Right atrium auricular region (tissue), 2 donors: ENCODE data around the gene FAM13A. TPM values are rescaled to one million over a fixed set of nuclear protein-coding genes. Genes with fewer than 3 reads are reported as not detected.

Source experiments
- DNase-seq: peaks from one replicate; pipeline ENCODE4 v3.0.0-alpha.2; 2019; ENCODE audit warnings: low spot score
- H3K27ac ChIP-seq, 2 donors: fragments of 200-600 bp; sonication (generic); 1 replicate in 1 of 2; 2 replicates in 1 of 2; pipeline ENCODE4 v1.5.1; 2016 to 2019
- H3K27me3 ChIP-seq, 2 donors: fragments of 200-600 bp; sonication (generic); one replicate each; pipeline versions ENCODE4 v1.5.1 to v1.6.0; 2017 to 2019
- H3K36me3 ChIP-seq: fragments of 200-600 bp; sonication (generic); one replicate; pipeline ENCODE4 v1.5.1; 2016
- H3K4me1 ChIP-seq, 2 donors: fragments of 200-600 bp; sonication (generic); one replicate each; pipeline versions ENCODE4 v1.5.1 to v1.6.0; 2017 to 2019
- H3K4me3 ChIP-seq, 2 donors: fragments of 200-600 bp; sonication (generic); 1 replicate in 1 of 2; 2 replicates in 1 of 2; pipeline ENCODE4 v1.5.1; 2017 to 2019; ENCODE audit warnings: mild to moderate bottlenecking in 1 of 2, moderate library complexity in 1 of 2
- H3K9me3 ChIP-seq, 2 donors: fragments of 200-600 bp; sonication (generic); one replicate each; pipeline ENCODE4 v1.5.1; 2019
- total RNA-seq, 2 donors: library from RNA; depleted of rRNA; stranded (reverse); fragments of >200 nt; gene quantifications; one replicate each; pipeline ENCODE4 v1.1.0, GENCODE V29; 2016
- TF ChIP-seq, protein P1 (sequence below), 2 donors: fragments of 200-600 bp; sonication (generic); IDR thresholded peaks; one replicate each; pipeline ENCODE4 v1.5.1; 2019; ENCODE audit warnings: antibody characterized with exemption in 2 of 2

Gene FAM13A
- total RNA-seq, 2 donors from 2014 or later: 8.1 to 13.6 TPM

DNA sequence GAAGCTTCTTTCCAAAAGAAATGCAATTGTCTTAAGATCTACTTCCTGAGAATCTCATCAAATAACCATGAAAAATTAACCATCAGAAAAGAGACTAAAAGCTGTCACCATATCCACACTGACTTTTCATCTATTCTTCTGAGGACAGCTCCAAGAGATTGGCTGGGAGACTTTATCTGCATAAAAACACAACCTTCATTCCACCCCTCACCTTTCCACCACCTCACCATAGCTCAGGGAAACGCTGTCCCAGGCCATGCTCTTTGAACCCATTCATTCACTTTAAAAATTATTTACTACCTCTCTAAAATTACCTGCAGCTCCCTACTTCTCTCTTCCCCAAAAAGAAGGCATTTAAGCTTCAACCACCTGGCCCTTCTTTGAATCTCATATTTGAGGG, 2.4 kb downstream of the FAM13A start:
- Histone ChIP-seq H3K4me1 (peaks cover 0 to 20% of the 10 kb centered on the region in 2 donors), H3K27me3 (no peaks in the 10 kb centered on the region), H3K27ac (no peak overlapping the region), H3K36me3 (no peaks in the 10 kb centered on the region), H3K4me3 (no peak overlapping the region), H3K9me3 (no peaks in the 10 kb centered on the region)
- TF ChIP-seq, protein P1, sequence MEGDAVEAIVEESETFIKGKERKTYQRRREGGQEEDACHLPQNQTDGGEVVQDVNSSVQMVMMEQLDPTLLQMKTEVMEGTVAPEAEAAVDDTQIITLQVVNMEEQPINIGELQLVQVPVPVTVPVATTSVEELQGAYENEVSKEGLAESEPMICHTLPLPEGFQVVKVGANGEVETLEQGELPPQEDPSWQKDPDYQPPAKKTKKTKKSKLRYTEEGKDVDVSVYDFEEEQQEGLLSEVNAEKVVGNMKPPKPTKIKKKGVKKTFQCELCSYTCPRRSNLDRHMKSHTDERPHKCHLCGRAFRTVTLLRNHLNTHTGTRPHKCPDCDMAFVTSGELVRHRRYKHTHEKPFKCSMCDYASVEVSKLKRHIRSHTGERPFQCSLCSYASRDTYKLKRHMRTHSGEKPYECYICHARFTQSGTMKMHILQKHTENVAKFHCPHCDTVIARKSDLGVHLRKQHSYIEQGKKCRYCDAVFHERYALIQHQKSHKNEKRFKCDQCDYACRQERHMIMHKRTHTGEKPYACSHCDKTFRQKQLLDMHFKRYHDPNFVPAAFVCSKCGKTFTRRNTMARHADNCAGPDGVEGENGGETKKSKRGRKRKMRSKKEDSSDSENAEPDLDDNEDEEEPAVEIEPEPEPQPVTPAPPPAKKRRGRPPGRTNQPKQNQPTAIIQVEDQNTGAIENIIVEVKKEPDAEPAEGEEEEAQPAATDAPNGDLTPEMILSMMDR (IDR thresholded peaks at IDR 0.05): no peak
- no peak for DNase-seq

DNA sequence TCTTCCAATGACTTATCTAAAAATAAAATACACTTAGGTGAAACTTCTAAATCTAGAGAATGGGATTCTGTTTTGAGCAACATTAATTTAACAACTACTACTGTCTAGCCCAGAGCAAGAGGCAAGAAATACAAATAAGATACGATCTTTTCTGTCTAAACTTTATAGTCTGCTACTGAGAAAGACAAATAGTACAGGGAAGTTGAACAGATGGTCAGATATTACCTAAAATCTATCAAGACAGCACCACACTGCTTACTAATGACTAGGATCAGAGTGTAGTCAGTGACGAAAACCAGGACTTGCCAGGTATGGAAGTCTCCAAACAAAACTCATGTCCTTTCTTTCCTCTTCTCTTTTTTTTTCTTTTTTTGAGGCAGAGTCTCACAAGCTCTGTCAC, 7.1 kb downstream of the FAM13A start:
- Histone ChIP-seq H3K27me3 (no peaks in the 10 kb centered on the region), H3K9me3 (no peaks in the 10 kb centered on the region), H3K4me1 (no peaks in the 10 kb centered on the region), H3K4me3 (no peak overlapping the region), H3K36me3 (no peaks in the 10 kb centered on the region), H3K27ac (no peak overlapping the region)
- TF ChIP-seq, protein P1 (IDR thresholded peaks at IDR 0.05): no peak
- no peak for DNase-seq

DNA sequence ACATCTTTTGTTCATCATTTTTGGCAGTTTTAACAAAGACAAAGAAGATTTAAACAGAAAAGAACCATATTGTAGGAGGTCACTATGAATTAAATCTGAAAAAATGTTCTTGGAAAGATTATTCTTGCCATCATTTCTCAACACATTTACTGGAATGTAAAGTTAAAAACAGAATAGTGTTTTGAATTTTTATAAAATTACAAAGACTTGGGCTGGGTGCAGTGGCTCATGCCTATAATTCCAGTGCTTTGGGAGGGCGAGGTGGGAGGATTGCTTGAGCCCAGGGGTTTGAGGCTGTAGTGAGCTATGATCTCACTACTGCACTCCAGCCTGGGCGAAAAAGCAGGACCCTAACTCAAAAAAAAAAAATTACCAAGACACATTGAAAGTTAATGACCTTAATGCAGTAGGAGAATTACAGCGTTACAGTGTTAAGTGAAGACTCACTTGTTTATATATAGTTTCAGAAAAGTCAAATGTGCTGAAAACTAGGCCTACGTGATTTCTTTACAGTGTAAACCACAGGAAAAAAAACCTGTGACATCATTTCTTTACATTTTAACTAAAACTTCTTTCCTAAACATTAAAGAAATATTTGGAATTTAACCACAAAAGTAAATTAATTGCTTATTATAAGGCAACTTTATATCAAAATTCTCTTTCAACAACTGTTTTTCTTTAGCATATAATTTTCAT, 7.9 kb downstream of the FAM13A start:
- no peak overlapping the region for H3K4me3 ChIP-seq
- TF ChIP-seq, protein P1 (IDR thresholded peaks at IDR 0.05): no peak
- no peaks in the 10 kb centered on the region for H3K27me3 ChIP-seq
- no peak for DNase-seq
- H3K9me3 ChIP-seq: no peaks in the 10 kb centered on the region
- H3K27ac ChIP-seq: no peak overlapping the region
- H3K36me3 ChIP-seq: no peaks in the 10 kb centered on the region
- H3K4me1 ChIP-seq: no peaks in the 10 kb centered on the region

DNA sequence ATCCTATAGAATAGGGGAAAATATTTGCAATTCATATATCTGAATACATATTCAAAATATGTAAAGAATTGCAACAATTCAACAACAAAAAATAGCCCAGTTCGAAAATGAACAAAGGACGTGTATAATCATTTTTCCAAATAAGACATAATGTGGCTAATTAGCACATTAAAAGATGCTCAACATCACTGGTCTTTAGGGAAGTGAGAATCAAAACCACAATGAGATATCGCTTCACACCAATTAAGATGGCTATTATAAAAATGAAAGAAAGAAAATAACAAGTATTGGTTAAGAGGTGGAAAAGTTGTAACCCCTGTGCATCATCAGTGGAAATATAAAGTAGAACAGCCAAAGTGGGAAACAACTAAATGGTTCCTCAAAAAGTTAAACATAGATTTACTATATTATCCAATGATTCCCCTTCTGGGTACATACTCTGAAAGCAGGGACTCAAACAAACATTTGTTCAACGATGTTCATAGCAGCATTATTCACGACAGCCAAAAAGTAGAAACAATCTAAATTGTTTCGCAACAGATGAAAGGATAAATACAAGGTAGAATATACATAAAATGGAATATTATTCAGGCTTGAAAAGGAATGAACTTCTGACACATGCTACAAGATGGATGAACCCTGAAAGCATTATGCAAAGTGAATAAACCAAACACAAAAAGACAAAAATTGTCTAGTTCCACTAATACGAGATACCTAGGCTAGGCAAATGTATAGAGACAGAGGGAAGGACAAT, 12.7 kb downstream of the FAM13A start:
- H3K27me3 ChIP-seq: no peaks in the 10 kb centered on the region
- H3K4me1 ChIP-seq: no peaks in the 10 kb centered on the region
- H3K4me3 ChIP-seq: no peak overlapping the region
- TF ChIP-seq, protein P1 (IDR thresholded peaks at IDR 0.05): no peak
- H3K27ac ChIP-seq: no peak overlapping the region
- DNase-seq: no peak
- no peaks in the 10 kb centered on the region for H3K9me3 ChIP-seq
- H3K36me3 ChIP-seq: no peaks in the 10 kb centered on the region

DNA sequence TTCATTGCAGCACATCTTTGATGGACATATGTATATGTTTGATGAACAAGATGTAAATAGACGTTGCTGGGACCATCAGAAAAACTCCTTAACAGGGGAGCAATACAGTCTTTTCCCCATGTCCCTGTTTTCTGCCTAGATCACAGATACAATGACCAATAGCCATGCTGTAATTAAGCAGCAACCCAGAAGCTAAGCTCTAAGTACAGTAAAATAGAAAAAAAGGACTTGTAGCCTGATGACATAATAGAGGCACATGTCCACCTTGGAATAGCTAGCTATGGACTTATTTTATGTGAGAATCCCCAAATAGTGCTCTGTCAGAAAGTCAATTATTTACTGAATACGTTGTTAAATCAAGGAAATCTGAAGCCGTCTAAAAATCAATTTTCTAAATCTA, 14.9 kb downstream of the FAM13A start:
- no peak for DNase-seq
- Histone ChIP-seq H3K9me3 (no peaks in the 10 kb centered on the region), H3K27ac (no peak overlapping the region), H3K27me3 (no peaks in the 10 kb centered on the region), H3K4me1 (no peaks in the 10 kb centered on the region), H3K36me3 (no peaks in the 10 kb centered on the region), H3K4me3 (no peak overlapping the region)
- TF ChIP-seq, protein P1 (IDR thresholded peaks at IDR 0.05): no peak
